Ascending aorta (tissue), 2 donors: Measurements from ENCODE around the gene PRDM4. TPM values are rescaled to one million over a fixed set of nuclear protein-coding genes. Genes with fewer than 3 reads are reported as not detected.

Source experiments
- DNase-seq, 2 donors: peaks; one replicate each; pipeline ENCODE4 v3.0.0-alpha.2; 2019; ENCODE audit warnings: low spot score in 2 of 2
- H3K27ac ChIP-seq, 2 donors: fragments of 200-600 bp; sonication (generic); one replicate each; pipeline ENCODE4 v1.5.1; 2016 to 2017; ENCODE audit warnings: mild to moderate bottlenecking in 1 of 2
- H3K27me3 ChIP-seq: fragments of 200-600 bp; sonication (generic); one replicate; pipeline ENCODE4 v1.5.1; 2017
- H3K36me3 ChIP-seq, 2 donors: fragments of 200-600 bp; sonication (generic); one replicate each; pipeline ENCODE4 v1.5.1; 2016
- H3K4me1 ChIP-seq, 2 donors: fragments of 200-600 bp; sonication (generic); one replicate each; pipeline ENCODE4 v1.5.1; 2016 to 2017; ENCODE audit warnings: mild to moderate bottlenecking in 1 of 2
- H3K4me3 ChIP-seq, 2 donors: fragments of 200-600 bp; sonication (generic); one replicate each; pipeline ENCODE4 v1.5.1; 2016 to 2017; ENCODE audit warnings: mild to moderate bottlenecking in 1 of 2
- H3K9me3 ChIP-seq, 2 donors: fragments of 200-600 bp; sonication (generic); one replicate each; pipeline ENCODE4 v1.5.1; 2016
- CTCF ChIP-seq, 3 experiments: fragments of 200-600 bp in 2 of 3; fragments of 450-650 bp in 1 of 3; sonication (generic) in 2 of 3; IDR thresholded peaks; one replicate each; pipeline ENCODE4 v1.5.1; 2016 to 2019; ENCODE audit warnings: antibody characterized with exemption in 3 of 3, mild to moderate bottlenecking in 1 of 3, moderate library complexity in 1 of 3
- intact Hi-C: fragments of 100-400 bp; cut with DNase I; formaldehyde crosslinking; loops from one replicate; pipeline ENCODE4 v1.15.1; 2023
- total RNA-seq: library from RNA; depleted of rRNA; stranded (reverse); fragments of >200 nt; gene quantifications from one replicate; pipeline ENCODE4 v1.1.0, GENCODE V29; 2016

Gene PRDM4
- total RNA-seq, 1 donor from 2014 or later: 7.3 TPM

DNA sequence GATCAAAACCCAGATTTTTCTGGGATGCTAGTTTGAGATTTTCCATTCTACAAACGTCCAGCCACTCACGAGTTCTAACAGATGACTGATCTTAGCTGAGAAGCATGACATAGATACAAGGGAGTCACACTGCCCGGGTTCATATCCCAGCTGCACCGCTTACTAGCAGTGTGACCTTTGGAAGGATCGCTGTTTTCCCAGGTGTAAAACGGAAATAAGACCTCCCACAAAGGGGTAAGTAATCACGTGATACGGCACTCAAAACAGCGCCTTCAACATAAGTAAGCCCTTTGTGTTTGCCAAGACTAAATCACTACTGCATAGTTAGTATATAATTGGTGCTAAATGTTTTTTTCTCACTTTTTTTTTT is 76.0 kb downstream of the PRDM4 start:
- Histone ChIP-seq H3K36me3 (peaks cover 7 to 18% of the 10 kb centered on the region in 2 donors), H3K4me1 (peaks cover 0 to 10% of the 10 kb centered on the region in 2 donors), H3K27me3 (no peaks in the 10 kb centered on the region), H3K9me3 (no peaks in the 10 kb centered on the region), H3K4me3 (peak overlapping the region; percentile 95), H3K27ac (peak overlapping the region; percentile 66 to 72)
- DNase-seq: no peak
- no peak for TF ChIP-seq CTCF (IDR thresholded peaks at IDR 0.05)
- intact Hi-C loops: loop anchor here (1.0 to 10.0 kb wide), 3 partner anchors 76 to 1410 kb away; partner anchors contain the start of genes ALKBH2, FICD, PRDM4 and UNG

DNA sequence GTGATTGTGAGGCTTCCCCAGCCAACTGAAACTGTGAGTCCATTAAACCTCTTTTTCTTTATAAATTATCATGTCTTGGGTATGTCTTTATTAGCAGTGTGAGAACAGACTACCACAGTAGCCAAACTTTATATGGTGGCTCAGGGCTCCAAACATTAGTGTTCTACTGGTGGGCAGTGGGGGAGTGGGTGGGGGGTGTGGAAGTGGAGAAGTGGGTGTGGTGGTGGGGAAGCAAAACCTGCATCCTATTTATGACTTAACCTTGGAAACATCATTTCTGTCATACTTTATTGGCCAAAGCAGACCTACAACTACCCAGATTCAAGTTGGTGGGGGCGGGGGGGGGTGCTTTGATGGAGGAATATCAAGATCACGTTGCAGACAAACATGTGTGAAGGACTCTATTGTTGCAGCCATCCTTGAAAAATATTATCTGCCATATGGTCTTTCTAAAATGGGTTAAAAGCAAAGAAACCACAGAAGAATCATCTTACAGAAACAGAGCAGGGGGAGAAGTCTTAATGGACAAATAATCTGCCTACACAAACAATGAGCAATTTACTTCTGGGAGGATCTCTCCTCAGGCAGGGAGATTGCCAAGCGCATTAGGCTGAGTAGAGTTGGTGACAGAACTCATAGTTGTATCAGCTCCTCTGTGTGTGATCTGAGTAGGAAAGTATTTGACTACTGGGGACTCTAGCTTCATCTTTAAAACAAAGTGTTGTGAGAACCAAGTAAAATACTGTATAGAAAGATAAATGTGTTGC is 76.7 kb downstream of the PRDM4 start:
- no peak for TF ChIP-seq CTCF (IDR thresholded peaks at IDR 0.05)
- Histone ChIP-seq H3K4me1 (peaks cover 0 to 10% of the 10 kb centered on the region in 2 donors), H3K4me3 (peak overlapping the region in 1 of 2 donors; percentile 95), H3K27me3 (no peaks in the 10 kb centered on the region), H3K36me3 (peaks cover 7 to 10% of the 10 kb centered on the region in 2 donors), H3K27ac (no peak overlapping the region), H3K9me3 (no peaks in the 10 kb centered on the region)
- intact Hi-C loops: loop anchor here (10.0 kb wide), 2 partner anchors 831 to 1411 kb away; partner anchors contain the start of genes ALKBH2, FICD and UNG
- DNase-seq: no peak

Other genes starting within 250 kb of the PRDM4 start
- 57.3 TPM for gene PWP1, start 75.3 kb downstream of the PRDM4 start, total RNA-seq
- not detected for gene ASCL4, start 13.6 kb upstream of the PRDM4 start, total RNA-seq